ENCODE measurements around the gene LECT2. TPM values are rescaled to one million over a fixed set of nuclear protein-coding genes. Genes with fewer than 3 reads are reported as not detected.

LECT2 gene
- total RNA-seq, 1 experiment from 2014 or later, result not detected

- BruUV-seq (replicated peaks), result no TSS peak
- CTCF ChIA-PET, result no interaction called here
- DNase-seq, result no peak
- intact Hi-C loops (cut with micrococcal nuclease; ENCODE audit: unreplicated experiment), result no loop called here
- no peak for TF ChIP-seq CTCF (IDR thresholded peaks at IDR 0.05; ENCODE audit: unreplicated experiment)
- Mint-ChIP-seq H3K4me3 (ENCODE audit: low read depth, unreplicated experiment) (no peak overlapping the region), H3K36me3 (ENCODE audit: insufficient read depth, unreplicated experiment) (no peaks in the 10 kb centered on the region), H3K4me1 (ENCODE audit: low read depth, unreplicated experiment) (no peaks in the 10 kb centered on the region), H3K27ac (ENCODE audit: unreplicated experiment) (no peak overlapping the region), H3K9me3 (ENCODE audit: low read depth, unreplicated experiment) (no peaks in the 10 kb centered on the region), H3K27me3 (ENCODE audit: unreplicated experiment) (no peaks in the 10 kb centered on the region)
These were observed 24.7 kb upstream of the LECT2 start for GRCh38 chr5:135979510-135979909.

- Mint-ChIP-seq H3K27me3 (ENCODE audit: unreplicated experiment) (no peaks in the 10 kb centered on the region), H3K27ac (ENCODE audit: unreplicated experiment) (no peak overlapping the region)
These were observed 24.2 kb upstream of the LECT2 start for GRCh38 chr5:135978993-135979392.

GRCh38 chr5:135978212-135978631, 23.4 kb upstream of the LECT2 start:
- no peaks in the 10 kb centered on the region for H3K27me3 Mint-ChIP-seq (ENCODE audit: unreplicated experiment)
- H3K9me3 Mint-ChIP-seq (ENCODE audit: low read depth, unreplicated experiment), result no peaks in the 10 kb centered on the region
- intact Hi-C loops (cut with micrococcal nuclease; ENCODE audit: unreplicated experiment), result no loop called here
- BruUV-seq (replicated peaks), result no TSS peak
- DNase-seq, result no peak
- no peaks in the 10 kb centered on the region for H3K36me3 Mint-ChIP-seq (ENCODE audit: insufficient read depth, unreplicated experiment)
- no peak overlapping the region for H3K4me3 Mint-ChIP-seq (ENCODE audit: low read depth, unreplicated experiment)
- no peak for TF ChIP-seq CTCF (IDR thresholded peaks at IDR 0.05; ENCODE audit: unreplicated experiment)
- no peaks in the 10 kb centered on the region for H3K4me1 Mint-ChIP-seq (ENCODE audit: low read depth, unreplicated experiment)
- CTCF ChIA-PET, result interaction anchor here (1.1 to 2.0 kb wide), 4 partner anchors 39 to 103 kb away, joined by 3 to 7 read pairs (median 5); no protein-coding TSS in a partner anchor
- H3K27ac Mint-ChIP-seq (ENCODE audit: unreplicated experiment), result no peak overlapping the region

More at GRCh38 chr5:135978993-135979392, 24.2 kb upstream of the LECT2 start:
- Mint-ChIP-seq H3K4me1 (ENCODE audit: low read depth, unreplicated experiment) (no peaks in the 10 kb centered on the region), H3K9me3 (ENCODE audit: low read depth, unreplicated experiment) (no peaks in the 10 kb centered on the region), H3K36me3 (ENCODE audit: insufficient read depth, unreplicated experiment) (no peaks in the 10 kb centered on the region), H3K4me3 (ENCODE audit: low read depth, unreplicated experiment) (no peak overlapping the region)
- no peak for DNase-seq
- CTCF ChIA-PET, result interaction anchor here (2.0 kb wide), 1 partner anchor 102 kb away, joined by 7 read pairs; no protein-coding TSS in a partner anchor
- no TSS peak for BruUV-seq (replicated peaks)
- no peak for TF ChIP-seq CTCF (IDR thresholded peaks at IDR 0.05; ENCODE audit: unreplicated experiment)
- intact Hi-C loops (cut with micrococcal nuclease; ENCODE audit: unreplicated experiment), result no loop called here

- H3K4me1 Mint-ChIP-seq (ENCODE audit: low read depth, unreplicated experiment), result no peaks in the 10 kb centered on the region
- intact Hi-C loops (cut with micrococcal nuclease; ENCODE audit: unreplicated experiment), result loop anchor here (2.0 kb wide), 1 partner anchor 75 kb away; no protein-coding TSS in a partner anchor
- BruUV-seq (replicated peaks), result no TSS peak
- H3K36me3 Mint-ChIP-seq (ENCODE audit: insufficient read depth, unreplicated experiment), result no peaks in the 10 kb centered on the region
- no peak overlapping the region for H3K4me3 Mint-ChIP-seq (ENCODE audit: low read depth, unreplicated experiment)
- CTCF ChIA-PET, result interaction anchor here (0.6 to 2.0 kb wide), 7 partner anchors 13 to 105 kb away, joined by 3 to 7 read pairs (median 3); no protein-coding TSS in a partner anchor
- no peaks in the 10 kb centered on the region for H3K27me3 Mint-ChIP-seq (ENCODE audit: unreplicated experiment)
- peak; percentile 79 for DNase-seq
- H3K9me3 Mint-ChIP-seq (ENCODE audit: low read depth, unreplicated experiment), result no peaks in the 10 kb centered on the region
- no peak overlapping the region for H3K27ac Mint-ChIP-seq (ENCODE audit: unreplicated experiment)
- peak; percentile 66 for TF ChIP-seq CTCF (IDR thresholded peaks at IDR 0.05; ENCODE audit: unreplicated experiment)
These were observed 22.7 kb upstream of the LECT2 start for GRCh38 chr5:135977375-135977928.

Data from Calu3 (cell line).